Measurements from ENCODE around the gene TMEM161A. TPM values are rescaled to one million over a fixed set of nuclear protein-coding genes. Genes with fewer than 3 reads are reported as not detected.
"Not testable (repeated sequence)": the region's sequence is repeated elsewhere in the genome, so short reads cannot be mapped to it uniquely, and the experiment has no call there.

The TMEM161A gene
- total RNA-seq, 2 experiments from 2014 or later = 8.2 to 10.9 TPM

DNA sequence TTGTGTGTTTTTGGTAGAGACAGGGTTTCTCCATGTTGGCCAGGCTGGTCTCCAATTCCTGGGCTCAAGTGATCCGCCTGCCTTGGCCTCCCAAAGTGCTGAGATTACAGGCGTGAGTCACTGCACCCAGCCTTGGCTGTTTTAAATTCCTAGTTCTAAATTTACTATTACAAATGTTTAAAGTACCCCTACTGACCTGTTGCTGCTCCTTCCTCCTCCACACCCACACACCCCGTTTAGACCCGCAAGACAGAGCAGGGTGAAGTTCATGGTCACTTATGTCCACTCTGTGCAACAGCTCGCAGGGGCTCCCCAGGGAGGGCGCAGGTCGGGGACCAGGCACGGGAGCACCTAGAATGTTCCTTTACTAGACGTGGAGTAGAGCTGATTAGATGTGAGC, 28.7 kb downstream of the TMEM161A start:
- no peaks in the 10 kb centered on the region for H3K27me3 Mint-ChIP-seq
- no peak for TF ChIP-seq CTCF (IDR thresholded peaks at IDR 0.05)
- H3K27ac Mint-ChIP-seq = no peak overlapping the region
- no peaks in the 10 kb centered on the region for H3K9me3 Mint-ChIP-seq
- H3K36me3 Mint-ChIP-seq (ENCODE audit: low read depth) = peaks cover 4% of the 10 kb centered on the region
- Histone ChIP-seq H3K27ac (ENCODE audit: low read depth in 1 of 2, low read length in 2 of 2) (no peak overlapping the region), H3K9me3 (ENCODE audit: control insufficient read depth in 1 of 2, insufficient read depth in 1 of 2, low read length in 2 of 2) (no peaks in the 10 kb centered on the region), H3K36me3 (ENCODE audit: insufficient read depth, low read length) (peaks cover 10% of the 10 kb centered on the region), H3K4me1 (ENCODE audit: insufficient read depth, low read length) (peaks cover 9% of the 10 kb centered on the region), H3K4me3 (ENCODE audit: low read length) (no peak overlapping the region), H3K27me3 (ENCODE audit: control insufficient read depth in 1 of 2, insufficient read depth in 2 of 2, low read length in 2 of 2) (no peaks in the 10 kb centered on the region)
- POLR2A ChIA-PET = no interaction called here
- H3K4me1 Mint-ChIP-seq (ENCODE audit: low read depth) = no peaks in the 10 kb centered on the region
- H3K4me3 Mint-ChIP-seq = no peak overlapping the region
- CTCF ChIA-PET = no interaction called here
- intact Hi-C loops (cut with DNase I, micrococcal nuclease) = no loop called here
- no peak for ATAC-seq (ENCODE audit: poor library complexity)
- no peak for DNase-seq

GRCh38 chr19:19107654-19108053, 30.6 kb downstream of the TMEM161A start:
- H3K4me3 Mint-ChIP-seq = no peak overlapping the region
- H3K27ac Mint-ChIP-seq = no peak overlapping the region
- Histone ChIP-seq H3K27me3 (ENCODE audit: control insufficient read depth in 1 of 2, insufficient read depth in 2 of 2, low read length in 2 of 2) (no peaks in the 10 kb centered on the region), H3K4me1 (ENCODE audit: insufficient read depth, low read length) (peaks cover 5% of the 10 kb centered on the region), H3K36me3 (ENCODE audit: insufficient read depth, low read length) (peaks cover 10% of the 10 kb centered on the region), H3K9me3 (ENCODE audit: control insufficient read depth in 1 of 2, insufficient read depth in 1 of 2, low read length in 2 of 2) (no peaks in the 10 kb centered on the region), H3K4me3 (ENCODE audit: low read length) (no peak overlapping the region), H3K27ac (ENCODE audit: low read depth in 1 of 2, low read length in 2 of 2) (no peak overlapping the region)
- DNase-seq (no peak), ATAC-seq (ENCODE audit: poor library complexity) (no peak)
- H3K4me1 Mint-ChIP-seq (ENCODE audit: low read depth) = no peaks in the 10 kb centered on the region
- H3K27me3 Mint-ChIP-seq = no peaks in the 10 kb centered on the region
- ChIA-PET CTCF (no interaction called here), POLR2A (no interaction called here)
- H3K36me3 Mint-ChIP-seq (ENCODE audit: low read depth) = peaks cover 5% of the 10 kb centered on the region
- intact Hi-C loops (cut with DNase I, micrococcal nuclease) = no loop called here
- no peaks in the 10 kb centered on the region for H3K9me3 Mint-ChIP-seq
- TF ChIP-seq CTCF (IDR thresholded peaks at IDR 0.05) = no peak

- H3K27me3 ChIP-seq (ENCODE audit: control insufficient read depth in 1 of 2, insufficient read depth in 2 of 2, low read length in 2 of 2); H3K27ac ChIP-seq (ENCODE audit: low read depth in 1 of 2, low read length in 2 of 2); CTCF ChIA-PET; H3K4me1 Mint-ChIP-seq (ENCODE audit: low read depth); ATAC-seq (ENCODE audit: poor library complexity); H3K9me3 ChIP-seq (ENCODE audit: control insufficient read depth in 1 of 2, insufficient read depth in 1 of 2, low read length in 2 of 2); intact Hi-C loops (cut with DNase I, micrococcal nuclease); H3K9me3 Mint-ChIP-seq; H3K4me3 ChIP-seq (ENCODE audit: low read length); H3K27ac Mint-ChIP-seq; H3K27me3 Mint-ChIP-seq; H3K4me1 ChIP-seq (ENCODE audit: insufficient read depth, low read length); H3K4me3 Mint-ChIP-seq; POLR2A ChIA-PET; H3K36me3 Mint-ChIP-seq (ENCODE audit: low read depth); DNase-seq: not testable (repeated sequence)
- peaks cover 10% of the 10 kb centered on the region for H3K36me3 ChIP-seq (ENCODE audit: insufficient read depth, low read length)
These were observed 31.3 kb downstream of the TMEM161A start for GRCh38 chr19:19106938-19107337.

GRCh38 chr19:19106056-19106551, 32.2 kb downstream of the TMEM161A start:
- Histone ChIP-seq H3K27me3 (ENCODE audit: control insufficient read depth in 1 of 2, insufficient read depth in 2 of 2, low read length in 2 of 2) (no peaks in the 10 kb centered on the region), H3K4me3 (ENCODE audit: low read length) (no peak overlapping the region), H3K27ac (ENCODE audit: low read depth in 1 of 2, low read length in 2 of 2) (no peak overlapping the region), H3K9me3 (ENCODE audit: control insufficient read depth in 1 of 2, insufficient read depth in 1 of 2, low read length in 2 of 2) (no peaks in the 10 kb centered on the region), H3K4me1 (ENCODE audit: insufficient read depth, low read length) (peaks cover 5% of the 10 kb centered on the region), H3K36me3 (ENCODE audit: insufficient read depth, low read length) (peaks cover 15% of the 10 kb centered on the region)
- TF ChIP-seq CTCF (IDR thresholded peaks at IDR 0.05) = no peak
- Mint-ChIP-seq H3K9me3 (no peaks in the 10 kb centered on the region), H3K4me1 (ENCODE audit: low read depth) (no peaks in the 10 kb centered on the region), H3K27me3 (no peaks in the 10 kb centered on the region), H3K36me3 (ENCODE audit: low read depth) (peaks cover 5% of the 10 kb centered on the region), H3K27ac (no peak overlapping the region), H3K4me3 (no peak overlapping the region)
- intact Hi-C loops (cut with DNase I, micrococcal nuclease) = no loop called here
- ChIA-PET CTCF (no interaction called here), POLR2A (no interaction called here)
- no peak for DNase-seq
- ATAC-seq (ENCODE audit: poor library complexity) = no peak

Measured in CD4-positive, alpha-beta T cell (primary cell).